GM12801 (cell line): ENCODE measurements around the gene ARHGEF12.

ENCODE experiments used
- TF ChIP-seq, protein P1 (sequence below): IDR thresholded peaks from one replicate; pipeline ENCODE4 v1.5.1; 2011; ENCODE audit warnings: control low read depth; ENCODE audit not compliant: insufficient read length; ENCODE audit errors: extremely low read depth

ARHGEF12 gene

DNA sequence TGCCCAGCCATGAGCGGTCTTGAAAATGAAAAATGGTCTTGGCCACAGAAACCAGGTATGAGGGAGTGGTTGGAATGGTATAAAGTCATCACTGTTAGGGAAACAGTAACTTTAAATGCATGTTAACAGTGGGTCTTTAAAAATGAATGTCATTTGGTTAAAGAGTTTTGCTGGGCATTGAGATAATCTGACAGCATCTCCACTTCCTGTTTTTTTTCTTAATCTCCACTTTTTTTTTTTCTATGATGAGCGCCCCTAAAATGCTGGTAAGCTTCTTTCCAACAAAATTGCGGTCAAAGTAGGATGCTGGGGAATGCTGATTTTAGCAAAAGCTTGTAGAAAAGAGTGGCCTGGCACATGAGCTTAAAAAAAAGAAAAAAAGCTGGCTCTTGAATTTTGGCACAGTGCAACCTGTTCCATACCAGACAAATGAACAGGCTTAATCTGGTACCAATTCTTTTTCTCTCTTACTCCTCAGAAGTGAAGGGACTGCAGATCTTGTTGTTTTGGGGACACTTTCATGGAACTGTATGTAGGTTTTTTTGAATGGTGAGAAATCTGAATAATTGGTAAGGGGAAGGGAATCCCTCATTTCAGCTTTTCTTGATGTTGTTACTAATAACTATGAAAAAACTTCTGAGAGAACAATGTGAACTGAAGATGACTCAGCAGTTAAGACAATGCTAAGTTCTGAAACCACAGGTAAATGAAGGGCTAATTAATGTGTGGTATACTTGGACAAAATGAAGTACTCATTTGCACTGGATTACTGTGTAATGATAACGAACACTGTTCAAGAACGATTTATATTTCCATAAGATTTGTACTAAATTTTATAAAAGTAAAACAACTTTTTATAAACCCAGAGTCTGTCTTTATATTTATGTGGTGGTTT is 3.1 kb upstream of the ARHGEF12 start:
- TF ChIP-seq, protein P1, sequence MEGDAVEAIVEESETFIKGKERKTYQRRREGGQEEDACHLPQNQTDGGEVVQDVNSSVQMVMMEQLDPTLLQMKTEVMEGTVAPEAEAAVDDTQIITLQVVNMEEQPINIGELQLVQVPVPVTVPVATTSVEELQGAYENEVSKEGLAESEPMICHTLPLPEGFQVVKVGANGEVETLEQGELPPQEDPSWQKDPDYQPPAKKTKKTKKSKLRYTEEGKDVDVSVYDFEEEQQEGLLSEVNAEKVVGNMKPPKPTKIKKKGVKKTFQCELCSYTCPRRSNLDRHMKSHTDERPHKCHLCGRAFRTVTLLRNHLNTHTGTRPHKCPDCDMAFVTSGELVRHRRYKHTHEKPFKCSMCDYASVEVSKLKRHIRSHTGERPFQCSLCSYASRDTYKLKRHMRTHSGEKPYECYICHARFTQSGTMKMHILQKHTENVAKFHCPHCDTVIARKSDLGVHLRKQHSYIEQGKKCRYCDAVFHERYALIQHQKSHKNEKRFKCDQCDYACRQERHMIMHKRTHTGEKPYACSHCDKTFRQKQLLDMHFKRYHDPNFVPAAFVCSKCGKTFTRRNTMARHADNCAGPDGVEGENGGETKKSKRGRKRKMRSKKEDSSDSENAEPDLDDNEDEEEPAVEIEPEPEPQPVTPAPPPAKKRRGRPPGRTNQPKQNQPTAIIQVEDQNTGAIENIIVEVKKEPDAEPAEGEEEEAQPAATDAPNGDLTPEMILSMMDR = no peak

DNA sequence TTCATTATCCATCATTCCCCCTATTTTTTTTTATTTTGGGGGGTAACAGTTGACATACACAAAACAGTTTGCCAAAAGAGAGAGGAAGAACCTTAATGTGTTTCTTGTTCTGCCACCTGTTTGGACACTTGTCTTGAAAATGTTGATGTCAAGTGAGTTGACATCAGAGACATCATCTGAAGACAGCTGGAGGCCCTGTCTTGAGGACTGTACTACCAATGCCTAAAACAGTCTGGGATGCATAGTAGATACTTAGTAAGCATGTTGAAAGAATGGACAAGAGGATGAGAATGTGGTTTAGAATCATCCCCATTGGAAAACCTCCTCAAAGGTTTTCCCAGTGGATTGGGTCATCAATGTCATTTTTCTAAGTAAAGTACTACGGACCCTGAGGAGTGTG is 2.4 kb upstream of the ARHGEF12 start:
- TF ChIP-seq, protein P1 = no peak

GRCh38 chr11:120334332-120334731 is 1.9 kb upstream of the ARHGEF12 start:
- TF ChIP-seq, protein P1 = no peak

DNA sequence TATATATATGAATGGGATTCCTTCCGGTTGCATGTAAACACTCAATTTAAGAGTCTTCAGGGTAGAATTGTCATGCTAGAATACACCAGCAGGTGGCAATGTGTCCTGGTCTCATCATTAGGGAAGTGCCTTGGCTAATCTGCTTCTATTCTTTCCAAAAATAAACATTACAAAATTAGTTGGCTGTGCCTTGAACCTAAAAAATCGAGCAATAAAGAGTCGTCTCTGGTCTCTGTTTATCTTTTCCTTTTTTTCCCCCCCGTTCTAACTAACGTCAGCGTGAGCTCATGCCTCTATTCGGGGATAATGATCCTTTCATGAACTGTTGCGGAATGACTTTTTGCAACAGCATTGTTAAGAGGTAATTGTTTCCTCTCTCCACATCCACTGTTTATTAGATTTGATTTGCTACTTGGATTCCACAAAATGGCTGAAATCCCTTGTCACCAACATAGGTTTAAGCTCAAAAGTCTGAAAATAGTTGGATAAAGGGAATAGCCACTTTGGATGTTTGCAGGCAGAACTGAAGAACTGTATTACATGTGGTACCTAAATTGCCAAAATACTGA is 1.2 kb upstream of the ARHGEF12 start:
- TF ChIP-seq, protein P1 = no peak

GRCh38 chr11:120335556-120335907 is 681 bp upstream of the ARHGEF12 start:
- TF ChIP-seq, protein P1 = no peak

DNA sequence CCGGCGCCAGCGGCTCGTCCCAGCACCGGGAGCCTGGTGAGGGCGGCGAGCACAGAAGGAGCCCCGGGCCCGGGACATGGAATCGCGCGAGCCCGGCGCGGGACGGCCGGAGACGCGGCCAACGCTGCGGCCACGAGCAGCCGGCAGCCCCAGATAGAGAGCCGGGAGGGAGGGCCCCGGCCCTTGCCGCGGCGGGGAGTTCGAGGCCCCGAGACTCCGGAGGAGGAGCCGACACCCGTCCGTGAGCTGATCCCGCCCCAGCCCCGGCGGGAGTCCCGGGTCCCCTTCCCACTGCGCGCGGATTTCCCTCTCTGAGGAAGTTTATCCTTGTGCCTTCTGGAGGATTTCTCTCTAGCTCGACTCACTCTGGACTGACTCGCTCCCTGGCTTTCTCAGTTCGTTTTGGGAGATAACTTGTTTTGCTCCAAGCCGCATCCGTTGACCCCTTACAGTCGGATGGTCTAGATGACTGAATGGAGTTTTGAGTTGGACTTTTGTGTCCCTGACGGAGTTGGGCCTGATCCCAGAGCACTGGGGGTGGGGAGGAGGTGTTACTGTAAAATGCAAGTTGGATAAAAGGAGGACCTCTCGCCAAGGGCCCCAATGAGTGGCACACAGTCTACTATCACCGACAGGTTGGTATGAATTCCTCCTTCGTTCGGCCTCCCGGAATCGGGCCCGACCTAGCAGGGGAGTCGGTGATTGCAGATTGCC is 585 bp downstream of the ARHGEF12 start:
- TF ChIP-seq, protein P1 = no peak

DNA sequence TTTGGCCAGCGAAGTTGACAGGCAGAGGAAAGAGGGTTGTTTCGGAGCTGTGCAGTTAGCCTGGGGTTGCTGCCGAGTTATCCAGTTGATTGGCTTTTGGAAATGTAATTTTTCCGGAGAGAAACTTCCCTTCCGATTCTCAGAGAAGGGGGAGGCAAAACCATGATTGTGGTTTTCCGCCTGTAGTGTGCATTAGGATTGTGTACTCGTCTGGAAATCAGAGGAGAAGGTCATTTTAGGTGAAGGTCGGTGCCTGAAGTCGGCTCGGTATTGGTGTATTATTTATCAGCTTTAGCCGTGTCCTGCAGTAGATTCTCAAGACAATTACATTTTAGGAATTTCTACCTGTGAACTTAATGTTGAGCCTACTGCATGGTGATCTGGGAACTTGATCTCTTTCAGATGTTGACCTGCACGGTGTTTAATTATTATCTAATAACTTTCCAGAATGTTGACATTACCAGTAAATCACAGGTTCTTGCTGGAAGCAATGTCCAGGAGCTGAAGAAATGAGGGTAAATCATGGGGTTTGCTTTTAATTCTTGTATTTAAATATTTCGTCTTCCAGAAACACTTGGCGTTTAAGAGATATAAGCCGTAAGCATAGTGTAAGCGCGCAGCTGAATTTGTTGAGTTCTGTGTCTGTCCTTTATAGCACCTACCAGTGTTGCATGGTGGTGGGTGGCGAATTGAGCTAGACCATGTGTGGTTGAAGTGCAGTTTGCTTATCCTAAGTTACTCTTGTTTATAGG is 1.3 kb downstream of the ARHGEF12 start:
- TF ChIP-seq, protein P1 = no peak
